Lower leg skin (tissue), 3 donors: ENCODE data around the gene CRYBG2.

Experiments used
- POLR2A ChIP-seq, 2 donors: fragments of 450-650 bp; IDR thresholded peaks; one replicate each; pipeline ENCODE4 v1.6.1; 2016 to 2017; ENCODE audit warnings: antibody characterized with exemption in 2 of 2, mild to moderate bottlenecking in 1 of 2, moderate library complexity in 1 of 2
- TF ChIP-seq, protein P1 (sequence below), 3 donors: fragments of 450-650 bp; IDR thresholded peaks; one replicate each; pipeline ENCODE4 v1.5.1; 2016; ENCODE audit warnings: antibody characterized with exemption in 3 of 3, mild to moderate bottlenecking in 3 of 3, moderate library complexity in 2 of 3

- TF ChIP-seq, protein P1, sequence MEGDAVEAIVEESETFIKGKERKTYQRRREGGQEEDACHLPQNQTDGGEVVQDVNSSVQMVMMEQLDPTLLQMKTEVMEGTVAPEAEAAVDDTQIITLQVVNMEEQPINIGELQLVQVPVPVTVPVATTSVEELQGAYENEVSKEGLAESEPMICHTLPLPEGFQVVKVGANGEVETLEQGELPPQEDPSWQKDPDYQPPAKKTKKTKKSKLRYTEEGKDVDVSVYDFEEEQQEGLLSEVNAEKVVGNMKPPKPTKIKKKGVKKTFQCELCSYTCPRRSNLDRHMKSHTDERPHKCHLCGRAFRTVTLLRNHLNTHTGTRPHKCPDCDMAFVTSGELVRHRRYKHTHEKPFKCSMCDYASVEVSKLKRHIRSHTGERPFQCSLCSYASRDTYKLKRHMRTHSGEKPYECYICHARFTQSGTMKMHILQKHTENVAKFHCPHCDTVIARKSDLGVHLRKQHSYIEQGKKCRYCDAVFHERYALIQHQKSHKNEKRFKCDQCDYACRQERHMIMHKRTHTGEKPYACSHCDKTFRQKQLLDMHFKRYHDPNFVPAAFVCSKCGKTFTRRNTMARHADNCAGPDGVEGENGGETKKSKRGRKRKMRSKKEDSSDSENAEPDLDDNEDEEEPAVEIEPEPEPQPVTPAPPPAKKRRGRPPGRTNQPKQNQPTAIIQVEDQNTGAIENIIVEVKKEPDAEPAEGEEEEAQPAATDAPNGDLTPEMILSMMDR (IDR thresholded peaks at IDR 0.05): no peak
- TF ChIP-seq POLR2A (IDR thresholded peaks at IDR 0.05): no peak
Observed at GRCh38 chr1:26317146-26317545, 36.8 kb downstream of the CRYBG2 start.
